HG02870 (cell line): Measurements from ENCODE around the gene FDXACB1.

Source experiments
- ATAC-seq: cut with Tn5 transposase; IDR thresholded peaks from one replicate; pipeline ENCODE4 v1.9.1; 2021; ENCODE audit warnings: mild to moderate bottlenecking, moderate library complexity; ENCODE audit not compliant: unreplicated experiment

Gene FDXACB1

GRCh38 chr11:111878849-111879636 lies at the start of gene FDXACB1, which contains the start of gene CFAP68:
TSS of gene FDXACB1 (minus strand) at chr11:111879165. CDS start at chr11:111879132, 33 bp downstream.
TSS of gene CFAP68 (plus strand) at chr11:111879541. CDS start at chr11:111879561, 20 bp downstream.
- peak; percentile 85 for ATAC-seq

GRCh38 chr11:111926505-111927391 lies 47.8 kb upstream of the FDXACB1 start:
- ATAC-seq: peak; percentile 90

- ATAC-seq: no peak
Measured at GRCh38 chr11:111925953-111926352, 47.0 kb upstream of the FDXACB1 start.

GRCh38 chr11:111923951-111924350 lies 45.0 kb upstream of the FDXACB1 start:
- no peak for ATAC-seq

GRCh38 chr11:111923351-111923788 lies 44.4 kb upstream of the FDXACB1 start:
- no peak for ATAC-seq

GRCh38 chr11:111922803-111923202 lies 43.8 kb upstream of the FDXACB1 start:
- no peak for ATAC-seq

- ATAC-seq: no peak
Measured at GRCh38 chr11:111921541-111922230, 42.7 kb upstream of the FDXACB1 start.

- no peak for ATAC-seq
Measured at GRCh38 chr11:111920908-111921307, 41.9 kb upstream of the FDXACB1 start.

GRCh38 chr11:111918390-111919256 lies 39.7 kb upstream of the FDXACB1 start, which contains the start of gene C11orf52:
TSS of gene C11orf52 (plus strand) at chr11:111918913. CDS start at chr11:111918973, 60 bp downstream.
- no peak for ATAC-seq

GRCh38 chr11:111917788-111918187 lies 38.8 kb upstream of the FDXACB1 start:
- no peak for ATAC-seq

- no peak for ATAC-seq
Measured at GRCh38 chr11:111917312-111917711, 38.3 kb upstream of the FDXACB1 start.

- ATAC-seq: no peak
Measured at GRCh38 chr11:111916768-111917167, 37.8 kb upstream of the FDXACB1 start.

- ATAC-seq: no peak
Measured at GRCh38 chr11:111913997-111914396, 35.0 kb upstream of the FDXACB1 start.

GRCh38 chr11:111913031-111913861 lies 34.3 kb upstream of the FDXACB1 start:
- no peak for ATAC-seq

GRCh38 chr11:111912535-111912934 lies 33.6 kb upstream of the FDXACB1 start, which contains the start of gene HSPB2:
TSS of gene HSPB2 (plus strand) at chr11:111912734. CDS start at chr11:111912830, 96 bp downstream.
- ATAC-seq: no peak

- ATAC-seq: no peak
Measured at GRCh38 chr11:111911563-111912401, 32.8 kb upstream of the FDXACB1 start, which contains the start of gene CRYAB. TSS of gene CRYAB (minus strand) at chr11:111911770. CDS start at chr11:111911724, 46 bp downstream.

- no peak for ATAC-seq
Measured at GRCh38 chr11:111910676-111911562, 32.0 kb upstream of the FDXACB1 start.
